ENCODE results near the gene DMAP1. TPM values are rescaled to one million over a fixed set of nuclear protein-coding genes. Genes with fewer than 3 reads are reported as not detected.
A peak's percentile ranks its signal among the peaks of the same experiment; 100 is the strongest.

DMAP1 gene
- total RNA-seq, 1 donor from 2014 or later, result 49.4 TPM

GRCh38 chr1:44210595-44210994 is 2.7 kb upstream of the DMAP1 start:
- no peak overlapping the region for H3K4me3 ChIP-seq (ENCODE audit: low read depth, low read length)
- no peak for DNase-seq (ENCODE audit: low read depth)
- TF ChIP-seq, protein P1, sequence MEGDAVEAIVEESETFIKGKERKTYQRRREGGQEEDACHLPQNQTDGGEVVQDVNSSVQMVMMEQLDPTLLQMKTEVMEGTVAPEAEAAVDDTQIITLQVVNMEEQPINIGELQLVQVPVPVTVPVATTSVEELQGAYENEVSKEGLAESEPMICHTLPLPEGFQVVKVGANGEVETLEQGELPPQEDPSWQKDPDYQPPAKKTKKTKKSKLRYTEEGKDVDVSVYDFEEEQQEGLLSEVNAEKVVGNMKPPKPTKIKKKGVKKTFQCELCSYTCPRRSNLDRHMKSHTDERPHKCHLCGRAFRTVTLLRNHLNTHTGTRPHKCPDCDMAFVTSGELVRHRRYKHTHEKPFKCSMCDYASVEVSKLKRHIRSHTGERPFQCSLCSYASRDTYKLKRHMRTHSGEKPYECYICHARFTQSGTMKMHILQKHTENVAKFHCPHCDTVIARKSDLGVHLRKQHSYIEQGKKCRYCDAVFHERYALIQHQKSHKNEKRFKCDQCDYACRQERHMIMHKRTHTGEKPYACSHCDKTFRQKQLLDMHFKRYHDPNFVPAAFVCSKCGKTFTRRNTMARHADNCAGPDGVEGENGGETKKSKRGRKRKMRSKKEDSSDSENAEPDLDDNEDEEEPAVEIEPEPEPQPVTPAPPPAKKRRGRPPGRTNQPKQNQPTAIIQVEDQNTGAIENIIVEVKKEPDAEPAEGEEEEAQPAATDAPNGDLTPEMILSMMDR (conservative IDR thresholded peaks at IDR 0.05; ENCODE audit: low read depth, low read length), result no peak

DNA sequence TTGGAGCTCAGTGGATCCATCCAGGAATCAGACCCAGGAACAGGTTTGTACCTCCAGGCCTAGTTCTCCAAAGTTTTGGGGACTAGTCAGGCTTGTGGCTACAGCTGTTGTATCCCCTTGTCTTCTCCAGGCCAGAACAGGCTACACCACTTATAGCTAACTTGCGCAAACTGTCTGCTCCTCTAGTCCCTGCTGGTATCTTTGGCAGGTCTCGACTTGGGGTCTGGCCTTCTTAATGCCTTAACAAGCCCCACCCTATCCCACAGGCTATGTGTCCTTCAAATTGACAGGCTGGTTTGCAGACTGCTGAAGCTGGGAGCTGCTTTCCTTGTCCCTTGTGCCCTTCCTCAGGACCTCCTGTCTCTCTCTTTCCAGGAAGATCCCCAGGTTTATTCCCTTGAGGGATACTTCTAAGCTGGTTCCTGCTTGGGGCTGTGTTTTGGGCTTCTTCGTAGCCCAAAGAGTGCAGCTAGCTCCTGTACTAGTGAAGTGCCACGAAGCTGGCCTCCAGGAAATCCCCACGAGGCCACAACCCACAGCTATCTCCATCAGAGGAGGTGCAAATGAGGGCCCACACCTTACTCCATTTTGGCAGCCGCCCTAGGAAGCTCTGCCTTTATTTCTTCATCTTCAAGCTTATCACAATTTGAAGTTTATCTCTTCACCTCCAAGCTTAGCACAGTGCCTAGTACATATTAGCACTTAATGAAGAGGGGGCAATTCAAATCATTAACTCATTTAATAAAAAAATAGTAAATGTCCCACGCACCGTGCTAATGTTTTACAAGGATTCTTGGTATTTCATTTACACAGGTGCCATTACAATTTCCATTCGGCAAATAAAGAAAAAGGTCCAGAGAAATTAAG is 683 bp upstream of the DMAP1 start:
- peak overlapping the region; percentile 89 for H3K4me3 ChIP-seq (ENCODE audit: low read depth, low read length)
- no peak for DNase-seq (ENCODE audit: low read depth)
- TF ChIP-seq, protein P1 (conservative IDR thresholded peaks at IDR 0.05; ENCODE audit: low read depth, low read length), result no peak

GRCh38 chr1:44217809-44218410 is 4.6 kb downstream of the DMAP1 start:
- peak; percentile 15 for DNase-seq (ENCODE audit: low read depth)
- no peak overlapping the region for H3K4me3 ChIP-seq (ENCODE audit: low read depth, low read length)
- TF ChIP-seq, protein P1 (conservative IDR thresholded peaks at IDR 0.05; ENCODE audit: low read depth, low read length), result peak; percentile 92

GRCh38 chr1:44218503-44219300 is 5.4 kb downstream of the DMAP1 start:
- H3K4me3 ChIP-seq (ENCODE audit: low read depth, low read length), result no peak overlapping the region
- DNase-seq (ENCODE audit: low read depth), result no peak
- TF ChIP-seq, protein P1 (conservative IDR thresholded peaks at IDR 0.05; ENCODE audit: low read depth, low read length), result no peak

GRCh38 chr1:44219301-44219626 is 6.0 kb downstream of the DMAP1 start:
- H3K4me3 ChIP-seq (ENCODE audit: low read depth, low read length), result no peak overlapping the region
- no peak for DNase-seq (ENCODE audit: low read depth)
- TF ChIP-seq, protein P1 (conservative IDR thresholded peaks at IDR 0.05; ENCODE audit: low read depth, low read length), result no peak

GRCh38 chr1:44220001-44220751 is 6.9 kb downstream of the DMAP1 start:
- TF ChIP-seq, protein P1 (conservative IDR thresholded peaks at IDR 0.05; ENCODE audit: low read depth, low read length), result no peak
- H3K4me3 ChIP-seq (ENCODE audit: low read depth, low read length), result no peak overlapping the region
- no peak for DNase-seq (ENCODE audit: low read depth)
